Endodermal cell (in vitro differentiated cells): ENCODE results near the gene BNC2. TPM values are rescaled to one million over a fixed set of nuclear protein-coding genes. Genes with fewer than 3 reads are reported as not detected.

Experiments
- DNase-seq: peaks from one replicate; pipeline ENCODE4 v3.0.0-alpha.2; 2017
- H3K27ac ChIP-seq: 2 replicates; pipeline ENCODE4 v1.5.1; 2013; ENCODE audit warnings: mild to moderate bottlenecking, low read depth, low read length, moderate library complexity
- H3K27me3 ChIP-seq: 2 replicates; pipeline ENCODE4 v1.6.1; 2013; ENCODE audit warnings: mild to moderate bottlenecking, low read length, moderate library complexity; ENCODE audit not compliant: insufficient read depth, control insufficient read depth, poor library complexity, severe bottlenecking
- H3K36me3 ChIP-seq: 2 replicates; pipeline ENCODE4 v1.7.0; 2013; ENCODE audit warnings: mild to moderate bottlenecking, low read length, moderate library complexity; ENCODE audit not compliant: control insufficient read depth, insufficient read depth
- H3K4me1 ChIP-seq: one replicate; pipeline ENCODE4 v1.7.0; 2013; ENCODE audit warnings: low read length; ENCODE audit not compliant: control insufficient read depth, insufficient read depth
- H3K4me3 ChIP-seq: 2 replicates; pipeline ENCODE4 v1.5.1; 2013; ENCODE audit warnings: mild to moderate bottlenecking, low read length, moderate library complexity
- H3K9ac ChIP-seq: 2 replicates; pipeline ENCODE4 v1.6.1; 2013; ENCODE audit warnings: mild to moderate bottlenecking, low read length, moderate library complexity; ENCODE audit not compliant: poor library complexity, severe bottlenecking; ENCODE audit errors: extremely low read depth
- H3K9me3 ChIP-seq: 2 replicates; pipeline ENCODE4 v1.6.1; 2013; ENCODE audit warnings: mild to moderate bottlenecking, low read length, moderate library complexity; ENCODE audit not compliant: control insufficient read depth
- H3K27ac Mint-ChIP-seq: 2 replicates; pipeline ENCODE4 v1.8.0; 2020; ENCODE audit warnings: mixed read lengths
- H3K27me3 Mint-ChIP-seq: 2 replicates; pipeline ENCODE4 v1.8.0; 2021; ENCODE audit warnings: mild to moderate bottlenecking, mixed read lengths; ENCODE audit not compliant: insufficient read depth
- H3K36me3 Mint-ChIP-seq: 2 replicates; pipeline ENCODE4 v1.8.0; 2020; ENCODE audit warnings: low read depth, mixed read lengths
- H3K4me1 Mint-ChIP-seq: 2 replicates; pipeline ENCODE4 v1.8.0; 2020; ENCODE audit warnings: mixed read lengths
- H3K4me3 Mint-ChIP-seq: 2 replicates; pipeline ENCODE4 v1.8.0; 2020; ENCODE audit warnings: mild to moderate bottlenecking, moderate library complexity, mixed read lengths
- H3K9me3 Mint-ChIP-seq: 2 replicates; pipeline ENCODE4 v1.8.0; 2020; ENCODE audit warnings: mild to moderate bottlenecking, mixed read lengths
- WGBS, 2 experiments: methylation state at CpG; one replicate each; pipeline versions ENCODE4 v1.1.5 to v1.1.7; 2013; ENCODE audit warnings: missing lambda C conversion rate in 2 of 2, mixed read lengths in 1 of 2; ENCODE audit not compliant: insufficient coverage in 1 of 2, insufficient read length in 1 of 2; 5-methylcytosine and 5-hydroxymethylcytosine counted together
- total RNA-seq, 2 donors: library from RNA; stranded (reverse); fragmentation: NEBNext Ultra II Directional in 1 of 2; extraction: Animal tissue kit (Norgen Biotek cat#: 25700) in 1 of 2; gene quantifications; 2 replicates in 1 of 2; 3 replicates in 1 of 2; pipeline ENCODE4 v1.2.1, GENCODE V29; 2021
- TF ChIP-seq, protein P1 (sequence below): fragments of 200-600 bp; sonication (generic); conservative IDR thresholded peaks from 2 replicates; pipeline ENCODE4 v1.5.0; 2021; ENCODE audit warnings: antibody characterized with exemption, mild to moderate bottlenecking

Gene BNC2
- total RNA-seq, 2 donors from 2014 or later: 3.0 to 10.5 TPM

DNA sequence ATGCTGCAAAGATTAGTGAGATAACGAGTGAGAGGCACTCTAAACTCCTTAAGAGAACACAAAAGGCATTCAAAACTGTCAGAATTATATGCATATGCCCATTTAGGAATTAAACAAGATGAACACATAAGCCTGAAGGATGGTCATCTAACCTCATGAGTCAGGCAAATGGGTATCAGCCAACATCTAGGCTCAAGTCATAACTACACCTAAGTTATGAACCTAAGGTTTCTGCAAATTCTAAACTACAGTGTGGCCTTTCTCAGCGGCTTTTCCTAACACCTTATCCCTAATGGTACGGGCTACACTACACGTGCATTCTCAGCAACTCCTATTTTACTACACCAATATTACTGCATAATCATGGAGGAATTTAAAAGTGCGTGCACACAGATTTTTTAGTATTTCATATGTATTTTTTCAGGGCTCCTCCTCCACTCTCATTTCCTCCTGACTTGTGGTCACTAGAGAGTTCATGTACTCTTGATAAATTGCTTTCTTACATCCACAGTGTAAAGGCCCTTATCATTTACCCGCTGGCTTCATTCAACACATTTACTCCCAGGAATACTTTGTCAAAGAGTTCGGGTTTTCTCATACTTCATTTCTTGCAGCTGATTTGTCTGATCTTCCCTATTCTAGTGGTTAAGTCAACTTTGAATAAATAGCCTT, 316.5 kb downstream of the BNC2 start:
- Histone ChIP-seq H3K4me1 (peaks cover 5% of the 10 kb centered on the region), H3K27me3 (no peaks in the 10 kb centered on the region), H3K27ac (no peak overlapping the region), H3K9ac (no peak overlapping the region), H3K4me3 (no peak overlapping the region), H3K9me3 (no peaks in the 10 kb centered on the region), H3K36me3 (no peaks in the 10 kb centered on the region)
- no peak overlapping the region for H3K4me3 Mint-ChIP-seq
- TF ChIP-seq, protein P1, sequence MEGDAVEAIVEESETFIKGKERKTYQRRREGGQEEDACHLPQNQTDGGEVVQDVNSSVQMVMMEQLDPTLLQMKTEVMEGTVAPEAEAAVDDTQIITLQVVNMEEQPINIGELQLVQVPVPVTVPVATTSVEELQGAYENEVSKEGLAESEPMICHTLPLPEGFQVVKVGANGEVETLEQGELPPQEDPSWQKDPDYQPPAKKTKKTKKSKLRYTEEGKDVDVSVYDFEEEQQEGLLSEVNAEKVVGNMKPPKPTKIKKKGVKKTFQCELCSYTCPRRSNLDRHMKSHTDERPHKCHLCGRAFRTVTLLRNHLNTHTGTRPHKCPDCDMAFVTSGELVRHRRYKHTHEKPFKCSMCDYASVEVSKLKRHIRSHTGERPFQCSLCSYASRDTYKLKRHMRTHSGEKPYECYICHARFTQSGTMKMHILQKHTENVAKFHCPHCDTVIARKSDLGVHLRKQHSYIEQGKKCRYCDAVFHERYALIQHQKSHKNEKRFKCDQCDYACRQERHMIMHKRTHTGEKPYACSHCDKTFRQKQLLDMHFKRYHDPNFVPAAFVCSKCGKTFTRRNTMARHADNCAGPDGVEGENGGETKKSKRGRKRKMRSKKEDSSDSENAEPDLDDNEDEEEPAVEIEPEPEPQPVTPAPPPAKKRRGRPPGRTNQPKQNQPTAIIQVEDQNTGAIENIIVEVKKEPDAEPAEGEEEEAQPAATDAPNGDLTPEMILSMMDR: no peak
- WGBS, 2 experiments: 88 to 90% methylated on average over 2 to 7 of the region's 7 CpGs
- H3K27ac Mint-ChIP-seq: no peak overlapping the region
- no peak for DNase-seq
- H3K4me1 Mint-ChIP-seq: peaks cover 26% of the 10 kb centered on the region
- H3K9me3 Mint-ChIP-seq: no peaks in the 10 kb centered on the region
- no peaks in the 10 kb centered on the region for H3K36me3 Mint-ChIP-seq
- H3K27me3 Mint-ChIP-seq: peaks cover 2% of the 10 kb centered on the region

DNA sequence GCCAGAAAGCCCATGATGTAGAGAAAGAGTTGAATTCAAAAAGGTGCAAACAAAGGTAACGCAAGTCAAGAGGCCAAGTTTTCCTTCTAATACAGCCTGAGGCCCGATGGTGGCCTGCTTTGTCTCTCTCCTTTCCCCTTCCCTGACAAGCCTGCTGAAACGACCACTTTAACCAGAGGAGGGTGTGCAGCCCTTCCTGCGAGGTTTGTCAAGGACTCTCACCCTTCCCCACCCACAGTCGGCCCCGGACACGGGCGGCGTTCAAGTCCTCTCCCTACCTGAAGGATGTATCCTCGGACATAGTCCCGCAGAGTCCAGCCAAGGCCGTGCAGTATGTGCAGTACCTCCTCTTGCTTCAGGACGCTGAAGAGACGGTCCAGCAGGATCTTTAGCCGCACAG, 318.2 kb downstream of the BNC2 start:
- Histone ChIP-seq H3K27me3 (no peaks in the 10 kb centered on the region), H3K4me3 (no peak overlapping the region), H3K9me3 (no peaks in the 10 kb centered on the region), H3K4me1 (peaks cover 5% of the 10 kb centered on the region), H3K27ac (no peak overlapping the region), H3K36me3 (no peaks in the 10 kb centered on the region), H3K9ac (no peak overlapping the region)
- H3K36me3 Mint-ChIP-seq: no peaks in the 10 kb centered on the region
- H3K4me1 Mint-ChIP-seq: peaks cover 26% of the 10 kb centered on the region
- WGBS, 2 experiments: 92 to 93% methylated on average over 13 to 15 of the region's 15 CpGs
- no peaks in the 10 kb centered on the region for H3K9me3 Mint-ChIP-seq
- peaks cover 2% of the 10 kb centered on the region for H3K27me3 Mint-ChIP-seq
- H3K27ac Mint-ChIP-seq: no peak overlapping the region
- TF ChIP-seq, protein P1: no peak
- H3K4me3 Mint-ChIP-seq: no peak overlapping the region
- DNase-seq: no peak

DNA sequence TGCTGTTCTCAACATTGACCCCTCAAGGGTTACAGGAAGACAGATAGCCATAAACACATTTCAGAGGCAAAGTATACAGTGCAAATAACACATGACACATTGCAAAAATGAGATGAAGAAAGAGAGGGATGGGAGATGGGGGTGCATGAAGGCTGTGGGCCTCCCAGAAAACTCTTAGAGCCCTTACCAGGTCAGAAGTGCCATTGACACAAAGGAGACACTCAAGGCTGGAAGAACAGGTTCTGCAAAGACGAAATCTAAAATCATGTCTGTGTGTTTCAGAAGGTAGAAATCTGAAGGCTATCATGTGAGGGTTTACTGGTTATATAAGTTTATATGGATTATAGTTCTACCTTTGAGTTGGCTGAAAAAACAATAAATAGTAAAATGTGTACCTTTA, 318.8 kb downstream of the BNC2 start:
- no peaks in the 10 kb centered on the region for H3K9me3 ChIP-seq
- Mint-ChIP-seq H3K4me3 (no peak overlapping the region), H3K27ac (no peak overlapping the region), H3K36me3 (no peaks in the 10 kb centered on the region), H3K27me3 (peaks cover 2% of the 10 kb centered on the region), H3K4me1 (peaks cover 29% of the 10 kb centered on the region), H3K9me3 (no peaks in the 10 kb centered on the region)
- peaks cover 5% of the 10 kb centered on the region for H3K4me1 ChIP-seq
- H3K36me3 ChIP-seq: no peaks in the 10 kb centered on the region
- no peak overlapping the region for H3K27ac ChIP-seq
- TF ChIP-seq, protein P1: no peak
- no peak for DNase-seq
- 92% methylated on average over 1 of the region's 1 CpG; no CpG with 5 or more reads in 1 of the 2 experiments for WGBS, 2 experiments
- no peaks in the 10 kb centered on the region for H3K27me3 ChIP-seq
- H3K9ac ChIP-seq: no peak overlapping the region
- H3K4me3 ChIP-seq: no peak overlapping the region
